ENCODE results near the gene ARHGAP44.

- TF ChIP-seq CTCF (IDR thresholded peaks at IDR 0.05; ENCODE audit: low read depth, low read length) (no peak), EZH2phosphoT487 (IDR thresholded peaks at IDR 0.05; ENCODE audit: low read depth) (no peak)
These were observed 19.3 kb upstream of the ARHGAP44 start for GRCh38 chr17:12769981-12770380.
